Upper lobe of left lung (tissue), 6 donors: ENCODE results near the gene UGT1A1. TPM values are rescaled to one million over a fixed set of nuclear protein-coding genes. Genes with fewer than 3 reads are reported as not detected.

Experiments
- ATAC-seq, 2 donors: fragments of 200-7000 bp; cut with Tn5 transposase; one replicate each; pipeline ENCODE4 v1.9.1; 2022; ENCODE audit warnings: mild to moderate bottlenecking in 2 of 2, moderate library complexity in 2 of 2; ENCODE audit not compliant: low FRiP score in 2 of 2
- DNase-seq, 2 donors: peaks; one replicate each; pipeline ENCODE4 v3.0.0-alpha.2; 2019 to 2020
- H3K27ac ChIP-seq, 4 donors: fragments of 200-600 bp; sonication (generic); one replicate each; pipeline ENCODE4 v1.5.1; 2016 to 2019
- H3K27me3 ChIP-seq, 4 donors: fragments of 200-600 bp; sonication (generic); one replicate each; pipeline ENCODE4 v1.5.1; 2017 to 2019
- H3K36me3 ChIP-seq, 4 donors: fragments of 200-600 bp; sonication (generic); one replicate each; pipeline ENCODE4 v1.5.1; 2016 to 2019
- H3K4me1 ChIP-seq, 4 donors: fragments of 200-600 bp; sonication (generic); one replicate each; pipeline ENCODE4 v1.5.1; 2018 to 2019
- H3K4me3 ChIP-seq, 4 donors: fragments of 200-600 bp; sonication (generic); one replicate each; pipeline ENCODE4 v1.5.1; 2017 to 2019; ENCODE audit warnings: mild to moderate bottlenecking in 2 of 4, moderate library complexity in 1 of 4
- H3K9me3 ChIP-seq, 4 donors: fragments of 200-600 bp; sonication (generic); one replicate each; pipeline ENCODE4 v1.5.1; 2018 to 2019
- EP300 ChIP-seq, 4 donors: sonication (generic); formaldehyde crosslinking; IDR thresholded peaks; one replicate each; pipeline ENCODE4 v1.5.1; 2017; ENCODE audit warnings: antibody characterized with exemption in 4 of 4, control low read depth in 2 of 4
- POLR2A ChIP-seq, 4 donors: fragments of 450-650 bp; IDR thresholded peaks; one replicate each; pipeline ENCODE4 v1.5.1; 2016 to 2017; ENCODE audit warnings: antibody characterized with exemption in 4 of 4, mild to moderate bottlenecking in 2 of 4
- POLR2AphosphoS5 ChIP-seq, 2 donors: sonication (generic); formaldehyde crosslinking; IDR thresholded peaks; one replicate each; pipeline ENCODE4 v1.5.1; 2017; ENCODE audit warnings: antibody characterized with exemption in 2 of 2
- WGBS, 2 donors: methylation state at CpG; one replicate each; pipeline ENCODE4 v1.1.5; 2017 to 2018; 5-methylcytosine and 5-hydroxymethylcytosine counted together
- total RNA-seq, 6 donors: library from RNA; depleted of rRNA in 4 of 6; stranded (reverse); fragments of >200 nt in 4 of 6; gene quantifications; one replicate each; pipeline versions ENCODE4 v1.1.0 to v1.2.1, GENCODE V29; 2016 to 2021
- TF ChIP-seq, protein P1 (sequence below), 6 experiments: fragments of 450-650 bp in 4 of 6; fragments of 200-600 bp in 2 of 6; sonication (generic) in 2 of 6; IDR thresholded peaks; one replicate each; pipeline ENCODE4 v1.5.1; 2016 to 2019; ENCODE audit warnings: antibody characterized with exemption in 6 of 6
- donor health status: DM: no; HTN: no; CAD: no; lungs with moderate emphysema.
- donor health status: DM: no; HTN: yes; CAD: no; lungs with severe emphysema.

The UGT1A1 gene
- total RNA-seq, 6 donors from 2014 or later = 0.15 to 1.4 (median 1.0) TPM; not detected in 3

DNA sequence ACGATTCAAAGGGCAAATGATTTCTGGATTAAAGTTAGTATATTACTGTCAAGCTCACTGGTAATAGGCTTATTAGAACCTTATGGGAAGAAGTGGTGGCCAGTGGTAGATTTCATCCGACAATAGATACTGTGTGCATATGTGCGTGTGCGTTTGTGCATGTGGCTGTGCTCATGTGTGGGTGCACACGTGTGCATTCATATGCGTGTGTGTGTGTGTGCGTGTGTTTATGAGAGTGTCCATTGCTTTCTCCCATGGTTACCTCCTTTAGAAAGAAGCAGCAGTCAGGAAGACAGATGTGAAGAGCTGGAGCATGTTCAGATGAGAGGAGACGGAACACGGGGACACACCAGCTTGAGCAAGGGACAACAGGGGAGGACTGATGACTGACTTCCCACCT lies 9.2 kb downstream of the UGT1A1 start:
- 90 to 94% methylated on average over 9 of the region's 9 CpGs for WGBS, 2 donors
- no peaks in the 10 kb centered on the region for H3K4me1 ChIP-seq
- no peak overlapping the region for H3K4me3 ChIP-seq
- H3K9me3 ChIP-seq = no peaks in the 10 kb centered on the region
- H3K27me3 ChIP-seq = no peaks in the 10 kb centered on the region
- TF ChIP-seq, protein P1, sequence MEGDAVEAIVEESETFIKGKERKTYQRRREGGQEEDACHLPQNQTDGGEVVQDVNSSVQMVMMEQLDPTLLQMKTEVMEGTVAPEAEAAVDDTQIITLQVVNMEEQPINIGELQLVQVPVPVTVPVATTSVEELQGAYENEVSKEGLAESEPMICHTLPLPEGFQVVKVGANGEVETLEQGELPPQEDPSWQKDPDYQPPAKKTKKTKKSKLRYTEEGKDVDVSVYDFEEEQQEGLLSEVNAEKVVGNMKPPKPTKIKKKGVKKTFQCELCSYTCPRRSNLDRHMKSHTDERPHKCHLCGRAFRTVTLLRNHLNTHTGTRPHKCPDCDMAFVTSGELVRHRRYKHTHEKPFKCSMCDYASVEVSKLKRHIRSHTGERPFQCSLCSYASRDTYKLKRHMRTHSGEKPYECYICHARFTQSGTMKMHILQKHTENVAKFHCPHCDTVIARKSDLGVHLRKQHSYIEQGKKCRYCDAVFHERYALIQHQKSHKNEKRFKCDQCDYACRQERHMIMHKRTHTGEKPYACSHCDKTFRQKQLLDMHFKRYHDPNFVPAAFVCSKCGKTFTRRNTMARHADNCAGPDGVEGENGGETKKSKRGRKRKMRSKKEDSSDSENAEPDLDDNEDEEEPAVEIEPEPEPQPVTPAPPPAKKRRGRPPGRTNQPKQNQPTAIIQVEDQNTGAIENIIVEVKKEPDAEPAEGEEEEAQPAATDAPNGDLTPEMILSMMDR (IDR thresholded peaks at IDR 0.05) = no peak
- TF ChIP-seq POLR2AphosphoS5 (IDR thresholded peaks at IDR 0.05) (no peak), POLR2A (IDR thresholded peaks at IDR 0.05) (no peak), EP300 (IDR thresholded peaks at IDR 0.05) (no peak)
- ATAC-seq (peak in 1 of 2 donors; percentile 57), DNase-seq (no peak)
- no peak overlapping the region for H3K27ac ChIP-seq
- H3K36me3 ChIP-seq = no peaks in the 10 kb centered on the region

DNA sequence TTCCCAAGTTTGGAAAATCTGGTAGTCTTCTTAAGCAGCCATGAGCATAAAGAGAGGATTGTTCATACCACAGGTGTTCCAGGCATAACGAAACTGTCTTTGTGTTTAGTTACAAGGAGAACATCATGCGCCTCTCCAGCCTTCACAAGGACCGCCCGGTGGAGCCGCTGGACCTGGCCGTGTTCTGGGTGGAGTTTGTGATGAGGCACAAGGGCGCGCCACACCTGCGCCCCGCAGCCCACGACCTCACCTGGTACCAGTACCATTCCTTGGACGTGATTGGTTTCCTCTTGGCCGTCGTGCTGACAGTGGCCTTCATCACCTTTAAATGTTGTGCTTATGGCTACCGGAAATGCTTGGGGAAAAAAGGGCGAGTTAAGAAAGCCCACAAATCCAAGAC lies 12.1 kb downstream of the UGT1A1 start:
- H3K27me3 ChIP-seq = no peaks in the 10 kb centered on the region
- H3K4me3 ChIP-seq = no peak overlapping the region
- H3K9me3 ChIP-seq = no peaks in the 10 kb centered on the region
- H3K36me3 ChIP-seq = no peaks in the 10 kb centered on the region
- H3K4me1 ChIP-seq = no peaks in the 10 kb centered on the region
- ATAC-seq (no peak), DNase-seq (peak in 1 of 2 donors; percentile 58)
- TF ChIP-seq EP300 (IDR thresholded peaks at IDR 0.05) = no peak
- TF ChIP-seq, protein P1 (IDR thresholded peaks at IDR 0.05) = no peak
- TF ChIP-seq POLR2A (IDR thresholded peaks at IDR 0.05) = no peak
- no peak for TF ChIP-seq POLR2AphosphoS5 (IDR thresholded peaks at IDR 0.05)
- no peak overlapping the region for H3K27ac ChIP-seq
- 86 to 91% methylated on average over 16 of the region's 16 CpGs for WGBS, 2 donors

DNA sequence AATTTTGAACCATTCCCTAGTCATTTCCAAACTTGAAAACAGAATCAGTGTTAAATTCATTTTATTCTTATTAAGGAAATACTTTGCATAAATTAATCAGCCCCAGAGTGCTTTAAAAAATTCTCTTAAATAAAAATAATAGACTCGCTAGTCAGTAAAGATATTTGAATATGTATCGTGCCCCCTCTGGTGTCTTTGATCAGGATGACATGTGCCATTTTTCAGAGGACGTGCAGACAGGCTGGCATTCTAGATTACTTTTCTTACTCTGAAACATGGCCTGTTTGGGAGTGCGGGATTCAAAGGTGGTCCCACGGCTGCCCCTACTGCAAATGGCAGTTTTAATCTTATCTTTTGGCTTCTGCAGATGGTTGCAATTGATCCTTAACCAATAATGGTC lies 12.5 kb downstream of the UGT1A1 start:
- H3K9me3 ChIP-seq = no peaks in the 10 kb centered on the region
- H3K27me3 ChIP-seq = no peaks in the 10 kb centered on the region
- no peaks in the 10 kb centered on the region for H3K36me3 ChIP-seq
- WGBS, 2 donors = 66 to 71% methylated on average over 5 of the region's 5 CpGs
- TF ChIP-seq POLR2AphosphoS5 (IDR thresholded peaks at IDR 0.05) = no peak
- no peak for TF ChIP-seq EP300 (IDR thresholded peaks at IDR 0.05)
- TF ChIP-seq, protein P1 (IDR thresholded peaks at IDR 0.05) = no peak
- no peak for TF ChIP-seq POLR2A (IDR thresholded peaks at IDR 0.05)
- no peak overlapping the region for H3K4me3 ChIP-seq
- ATAC-seq = no peak
- H3K4me1 ChIP-seq = no peaks in the 10 kb centered on the region
- no peak for DNase-seq
- no peak overlapping the region for H3K27ac ChIP-seq

DNA sequence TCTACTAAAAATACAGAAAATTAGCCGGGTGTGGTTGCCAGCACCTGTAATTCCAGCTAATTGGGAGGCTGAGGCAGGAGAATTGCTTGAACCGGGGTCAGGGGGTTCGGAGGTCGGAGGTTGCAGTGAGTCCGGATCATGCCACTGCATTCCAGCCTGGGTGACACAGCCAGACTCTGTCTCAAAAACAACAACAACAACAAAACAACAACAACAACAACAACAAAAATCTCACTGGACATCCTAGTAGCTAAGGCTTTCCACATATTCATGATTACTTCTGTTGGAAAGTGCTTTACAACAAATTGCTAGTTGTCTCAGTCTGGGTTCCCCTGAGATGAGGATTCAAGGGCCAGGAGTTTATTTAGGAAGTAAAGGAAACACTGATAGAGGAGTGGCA lies 13.8 kb downstream of the UGT1A1 start:
- no peak for DNase-seq
- Histone ChIP-seq H3K27me3 (no peaks in the 10 kb centered on the region), H3K27ac (no peak overlapping the region), H3K4me3 (no peak overlapping the region), H3K9me3 (no peaks in the 10 kb centered on the region), H3K4me1 (no peaks in the 10 kb centered on the region), H3K36me3 (no peaks in the 10 kb centered on the region)
- no peak for ATAC-seq
- TF ChIP-seq, protein P1 (IDR thresholded peaks at IDR 0.05) = no peak
- no peak for TF ChIP-seq EP300 (IDR thresholded peaks at IDR 0.05)
- TF ChIP-seq POLR2A (IDR thresholded peaks at IDR 0.05) = no peak
- no peak for TF ChIP-seq POLR2AphosphoS5 (IDR thresholded peaks at IDR 0.05)
- WGBS, 2 donors = 88 to 93% methylated on average over 5 of the region's 5 CpGs

DNA sequence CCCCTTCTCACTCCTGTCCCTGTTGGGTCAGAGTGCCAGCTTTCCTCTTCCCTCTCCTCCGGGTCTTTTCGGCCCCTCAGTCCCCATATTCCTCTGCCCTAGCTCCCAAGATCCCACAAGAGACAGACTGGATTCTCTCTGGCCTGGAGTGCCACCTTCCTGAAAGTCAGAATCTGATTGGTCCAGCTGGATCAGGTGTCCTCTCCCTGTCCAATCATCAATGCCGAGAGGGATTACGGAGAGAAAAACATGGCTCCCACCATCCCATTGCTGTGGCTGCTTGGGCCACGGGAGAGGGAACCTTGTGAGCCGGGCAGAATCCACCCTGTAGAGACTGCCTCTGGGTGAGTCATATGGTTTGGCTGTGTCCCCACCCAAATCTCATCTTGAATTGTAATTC lies 15.3 kb downstream of the UGT1A1 start:
- 92 to 95% methylated on average over 5 to 6 of the region's 6 CpGs for WGBS, 2 donors
- ATAC-seq = no peak
- no peaks in the 10 kb centered on the region for H3K27me3 ChIP-seq
- no peak overlapping the region for H3K27ac ChIP-seq
- no peak for TF ChIP-seq POLR2AphosphoS5 (IDR thresholded peaks at IDR 0.05)
- TF ChIP-seq EP300 (IDR thresholded peaks at IDR 0.05) = no peak
- no peaks in the 10 kb centered on the region for H3K4me1 ChIP-seq
- H3K9me3 ChIP-seq = no peaks in the 10 kb centered on the region
- no peak overlapping the region for H3K4me3 ChIP-seq
- DNase-seq = no peak
- H3K36me3 ChIP-seq = no peaks in the 10 kb centered on the region
